ENCODE results near the gene LHFPL6.

LHFPL6 gene

GRCh38 chr13:39522329-39522728 lies 80.7 kb downstream of the LHFPL6 start:
- Histone ChIP-seq H3K4me1 (ENCODE audit: control insufficient read depth in 1 of 2, insufficient read depth in 1 of 2, low read depth in 1 of 2, low read length in 1 of 2) (no peaks in the 10 kb centered on the region), H3K27ac (no peak overlapping the region), H3K36me3 (no peaks in the 10 kb centered on the region), H3K9me3 (no peaks in the 10 kb centered on the region), H3K27me3 (no peaks in the 10 kb centered on the region), H3K4me3 (ENCODE audit: low read depth in 1 of 2, low read length in 1 of 2) (no peak overlapping the region)
- TF ChIP-seq CTCF (IDR thresholded peaks at IDR 0.05): no peak

GRCh38 chr13:39521701-39522100 lies 81.3 kb downstream of the LHFPL6 start:
- Histone ChIP-seq H3K4me3 (ENCODE audit: low read depth in 1 of 2, low read length in 1 of 2) (no peak overlapping the region), H3K4me1 (ENCODE audit: control insufficient read depth in 1 of 2, insufficient read depth in 1 of 2, low read depth in 1 of 2, low read length in 1 of 2) (no peaks in the 10 kb centered on the region), H3K36me3 (no peaks in the 10 kb centered on the region), H3K27ac (no peak overlapping the region), H3K9me3 (no peaks in the 10 kb centered on the region), H3K27me3 (no peaks in the 10 kb centered on the region)
- no peak for TF ChIP-seq CTCF (IDR thresholded peaks at IDR 0.05)

GRCh38 chr13:39516096-39516495 lies 86.9 kb downstream of the LHFPL6 start:
- Histone ChIP-seq H3K4me1 (ENCODE audit: control insufficient read depth in 1 of 2, insufficient read depth in 1 of 2, low read depth in 1 of 2, low read length in 1 of 2) (no peaks in the 10 kb centered on the region), H3K36me3 (no peaks in the 10 kb centered on the region), H3K9me3 (no peaks in the 10 kb centered on the region), H3K27ac (no peak overlapping the region), H3K27me3 (no peaks in the 10 kb centered on the region), H3K4me3 (ENCODE audit: low read depth in 1 of 2, low read length in 1 of 2) (no peak overlapping the region)
- no peak for TF ChIP-seq CTCF (IDR thresholded peaks at IDR 0.05)

- no peak overlapping the region for H3K4me3 ChIP-seq (ENCODE audit: low read depth in 1 of 2, low read length in 1 of 2)
- H3K4me1 ChIP-seq (ENCODE audit: control insufficient read depth in 1 of 2, insufficient read depth in 1 of 2, low read depth in 1 of 2, low read length in 1 of 2): no peaks in the 10 kb centered on the region
- H3K36me3 ChIP-seq: no peaks in the 10 kb centered on the region
- H3K27ac ChIP-seq: no peak overlapping the region
- TF ChIP-seq CTCF (IDR thresholded peaks at IDR 0.05): no peak
- H3K9me3 ChIP-seq: no peaks in the 10 kb centered on the region
- no peaks in the 10 kb centered on the region for H3K27me3 ChIP-seq
These were observed 87.7 kb downstream of the LHFPL6 start for GRCh38 chr13:39515224-39515714.

GRCh38 chr13:39512687-39513086 lies 90.3 kb downstream of the LHFPL6 start:
- H3K9me3 ChIP-seq: no peaks in the 10 kb centered on the region
- no peaks in the 10 kb centered on the region for H3K4me1 ChIP-seq (ENCODE audit: control insufficient read depth in 1 of 2, insufficient read depth in 1 of 2, low read depth in 1 of 2, low read length in 1 of 2)
- no peaks in the 10 kb centered on the region for H3K36me3 ChIP-seq
- no peak overlapping the region for H3K4me3 ChIP-seq (ENCODE audit: low read depth in 1 of 2, low read length in 1 of 2)
- no peaks in the 10 kb centered on the region for H3K27me3 ChIP-seq
- no peak overlapping the region for H3K27ac ChIP-seq
- TF ChIP-seq CTCF (IDR thresholded peaks at IDR 0.05): no peak

- no peaks in the 10 kb centered on the region for H3K27me3 ChIP-seq
- H3K4me1 ChIP-seq (ENCODE audit: control insufficient read depth in 1 of 2, insufficient read depth in 1 of 2, low read depth in 1 of 2, low read length in 1 of 2): no peaks in the 10 kb centered on the region
- no peaks in the 10 kb centered on the region for H3K9me3 ChIP-seq
- no peak overlapping the region for H3K27ac ChIP-seq
- no peaks in the 10 kb centered on the region for H3K36me3 ChIP-seq
- TF ChIP-seq CTCF (IDR thresholded peaks at IDR 0.05): no peak
- no peak overlapping the region for H3K4me3 ChIP-seq (ENCODE audit: low read depth in 1 of 2, low read length in 1 of 2)
These were observed 92.7 kb downstream of the LHFPL6 start for GRCh38 chr13:39510316-39510695.
